Measurements from ENCODE around the gene CYP4V2. TPM values are rescaled to one million over a fixed set of nuclear protein-coding genes. Genes with fewer than 3 reads are reported as not detected.

CYP4V2 gene
- polyA plus RNA-seq, 3 donors: 18.8 to 29.8 (median 22.1) TPM

DNA sequence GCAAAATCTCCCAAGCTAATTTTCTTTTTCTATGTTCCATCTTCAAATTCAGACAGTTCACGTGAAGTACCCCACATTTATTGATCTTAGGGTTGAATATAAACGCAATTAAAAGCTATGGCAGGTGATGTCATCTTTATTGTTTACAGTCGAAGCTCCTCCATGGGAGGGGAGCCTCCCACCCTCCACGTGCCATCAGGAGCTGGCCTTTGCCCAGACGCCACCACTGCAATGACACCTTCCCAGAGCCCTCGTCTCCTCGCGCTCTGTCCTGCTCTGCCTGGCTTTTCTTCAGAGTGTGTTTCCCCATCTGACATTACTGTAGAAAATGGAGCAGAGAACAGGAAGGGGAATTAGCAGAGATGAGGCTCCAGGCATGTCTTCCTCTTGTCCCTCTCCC lies 18.8 kb upstream of the CYP4V2 start:
- no peak for DNase-seq (ENCODE audit: low read depth in 3 of 3, low spot score in 2 of 3)

DNA sequence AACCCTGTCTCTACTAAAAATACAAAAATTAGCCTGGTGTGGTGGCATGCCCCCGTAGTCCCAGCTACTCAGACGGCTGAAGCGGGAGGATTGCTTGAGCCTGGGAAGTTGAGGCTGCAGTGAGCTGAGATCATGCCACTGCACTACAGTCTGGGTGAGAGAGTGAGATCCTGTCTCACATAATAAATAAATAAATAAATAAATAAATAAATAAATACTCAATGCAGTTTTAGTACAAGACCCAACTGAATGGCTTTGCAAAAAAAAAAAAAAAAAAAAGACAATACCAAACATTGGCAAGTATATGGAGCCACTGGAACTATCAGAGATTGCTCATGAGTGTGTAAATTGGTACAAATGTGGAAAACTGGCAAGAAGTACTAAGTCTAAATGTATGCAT lies 3.3 kb upstream of the CYP4V2 start:
- no peak for DNase-seq (ENCODE audit: low read depth in 3 of 3, low spot score in 2 of 3)

DNA sequence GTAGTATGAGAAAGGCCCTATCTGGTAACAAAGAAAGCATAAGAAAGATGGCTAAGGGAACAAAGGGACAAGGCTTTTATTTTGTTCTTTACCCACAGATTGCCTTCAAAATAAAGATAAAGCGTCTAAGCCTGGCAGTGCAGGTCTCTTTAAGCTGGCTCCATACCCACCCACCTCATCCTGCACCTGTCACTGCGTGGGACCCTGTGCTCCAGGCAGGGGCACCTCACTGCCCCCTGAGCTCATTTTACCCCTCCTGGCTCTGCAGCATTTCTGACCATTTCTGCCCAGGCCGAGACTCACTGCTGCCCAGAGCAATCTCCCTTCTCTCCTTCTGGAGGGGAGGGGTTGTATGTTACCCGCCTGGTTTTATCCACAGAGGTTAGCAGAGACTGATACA lies 1.7 kb upstream of the CYP4V2 start:
- DNase-seq (ENCODE audit: low read depth in 3 of 3, low spot score in 2 of 3): no peak

DNA sequence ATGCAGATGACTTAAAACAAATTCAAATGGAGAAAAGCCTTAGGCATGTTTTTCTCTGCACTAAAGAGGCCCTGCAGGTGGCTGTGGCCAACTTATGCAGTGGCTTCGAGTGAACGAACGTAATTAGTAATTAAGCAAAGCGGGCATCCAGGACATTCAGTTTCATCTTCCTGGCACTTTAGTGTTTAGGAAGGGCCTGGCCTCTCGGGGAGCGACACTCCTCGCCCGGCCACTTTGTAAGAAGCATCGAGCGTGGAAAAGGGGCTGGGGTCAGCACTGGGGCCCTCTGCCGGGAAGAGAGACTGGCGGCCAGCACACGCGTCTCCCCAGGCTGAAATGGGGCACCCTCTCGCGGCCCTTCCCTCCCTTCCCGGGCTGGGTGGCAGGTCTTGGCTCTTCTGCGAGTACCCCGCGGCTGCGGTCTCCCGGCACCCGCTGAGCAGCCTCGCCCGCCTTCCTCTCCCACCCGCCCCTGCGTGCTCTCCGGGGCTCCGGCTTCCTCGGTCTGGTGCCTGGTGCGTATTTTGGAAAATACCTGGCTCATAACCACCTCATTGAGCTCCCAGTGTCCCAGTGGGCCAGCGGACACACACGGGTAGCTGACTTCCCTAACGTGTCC lies 677 bp upstream of the CYP4V2 start:
- DNase-seq (ENCODE audit: low read depth in 3 of 3, low spot score in 2 of 3): no peak

DNA sequence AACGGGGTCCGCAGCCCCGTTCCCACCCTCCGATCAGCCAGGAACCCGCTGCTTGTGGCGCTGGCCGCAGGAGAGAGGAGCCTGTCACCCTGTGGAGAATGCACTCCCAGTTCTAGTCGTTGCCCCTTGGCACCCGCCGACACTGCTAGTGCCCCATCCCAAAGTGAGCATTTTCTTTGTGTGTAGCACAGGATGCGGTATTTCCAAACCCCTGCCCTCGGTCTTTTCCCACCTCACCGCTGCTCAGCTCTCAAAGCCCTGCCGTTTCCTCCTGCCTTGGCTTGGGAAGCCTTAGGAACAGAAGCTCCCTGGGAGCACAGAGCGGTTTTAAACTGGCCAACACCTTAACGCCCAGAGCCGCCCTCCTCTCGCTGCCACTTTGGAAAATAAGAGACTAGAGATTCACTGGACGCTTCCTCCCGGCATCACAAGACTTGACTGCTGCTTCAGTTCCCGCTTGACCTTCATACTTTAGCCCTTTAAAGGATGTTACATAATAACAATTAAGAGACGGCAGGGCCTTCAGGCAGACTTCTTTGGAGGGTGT lies 772 bp downstream of the CYP4V2 start:
- DNase-seq (ENCODE audit: low read depth in 3 of 3, low spot score in 2 of 3): peak in 1 of 3 donors; percentile 29

DNA sequence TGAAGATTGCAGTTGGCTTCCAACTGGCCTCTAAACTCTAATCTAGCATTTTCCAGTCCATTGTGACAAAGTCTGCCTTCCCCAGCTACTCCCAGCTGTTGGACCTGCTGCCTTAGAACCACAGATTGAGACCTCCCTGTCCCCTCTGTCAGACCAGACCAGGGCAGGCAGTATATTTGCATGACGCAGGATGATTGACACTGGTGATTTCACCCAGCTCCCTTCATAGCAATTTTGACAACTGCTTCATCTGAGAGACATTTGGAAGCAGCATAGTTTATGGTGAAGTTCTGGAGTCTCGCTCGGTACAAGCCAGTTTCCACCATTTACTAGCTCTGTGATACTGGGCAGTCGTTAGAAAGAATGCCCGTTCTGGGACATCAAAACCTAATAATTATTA lies 2.5 kb downstream of the CYP4V2 start:
- DNase-seq (ENCODE audit: low read depth in 3 of 3, low spot score in 2 of 3): no peak

DNA sequence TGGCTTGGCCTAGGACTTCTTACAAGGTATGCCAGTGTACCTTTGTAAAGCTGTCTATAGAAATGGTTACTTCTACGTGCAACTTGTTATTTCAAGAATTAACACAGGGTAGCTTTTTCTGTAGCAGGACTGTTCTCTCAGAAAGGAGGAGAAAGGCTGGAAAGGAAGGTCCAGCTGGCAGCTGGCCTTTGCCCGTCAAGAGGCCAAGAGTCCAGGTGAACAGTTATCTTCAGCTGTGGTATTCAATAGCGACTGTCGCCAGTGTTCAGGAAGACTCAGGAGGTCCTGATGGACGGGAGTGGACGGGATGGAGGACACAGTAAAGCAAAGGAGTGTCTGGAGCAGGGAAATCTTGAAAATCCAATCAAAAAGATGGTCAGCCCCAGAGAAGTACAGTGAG lies 4.7 kb downstream of the CYP4V2 start:
- DNase-seq (ENCODE audit: low read depth in 3 of 3, low spot score in 2 of 3): no peak

DNA sequence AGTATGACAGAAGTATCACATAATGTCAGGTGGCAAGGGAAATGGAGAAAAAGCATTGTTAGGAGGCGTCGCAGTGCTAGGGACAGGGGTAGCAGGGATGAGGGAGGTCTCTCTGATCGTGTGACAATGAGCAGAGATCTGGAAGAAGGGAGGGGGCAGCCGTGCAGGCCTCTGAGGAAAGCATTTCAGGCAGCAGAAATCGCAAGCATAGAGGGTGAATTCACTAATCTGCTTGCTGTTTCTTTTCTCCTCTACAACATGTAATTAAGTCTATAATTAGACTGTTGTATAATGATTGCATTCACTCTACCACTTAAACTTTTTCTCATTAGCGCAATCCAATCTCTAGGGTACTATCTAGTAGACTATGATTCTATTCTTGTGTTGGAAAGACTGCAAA lies 9.1 kb downstream of the CYP4V2 start:
- DNase-seq (ENCODE audit: low read depth in 3 of 3, low spot score in 2 of 3): no peak

DNA sequence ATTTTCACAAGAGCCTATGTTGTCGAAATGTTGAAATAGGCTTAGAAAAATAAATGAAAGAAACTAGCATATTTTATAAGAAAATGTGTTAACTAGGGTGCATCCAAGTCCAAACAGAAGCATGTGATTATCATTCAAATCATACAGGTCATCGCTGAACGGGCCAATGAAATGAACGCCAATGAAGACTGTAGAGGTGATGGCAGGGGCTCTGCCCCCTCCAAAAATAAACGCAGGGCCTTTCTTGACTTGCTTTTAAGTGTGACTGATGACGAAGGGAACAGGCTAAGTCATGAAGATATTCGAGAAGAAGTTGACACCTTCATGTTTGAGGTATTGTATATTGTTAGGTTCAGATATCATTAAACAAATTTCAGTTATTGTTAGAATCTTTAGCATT lies 9.6 kb downstream of the CYP4V2 start:
- DNase-seq (ENCODE audit: low read depth in 3 of 3, low spot score in 2 of 3): no peak

DNA sequence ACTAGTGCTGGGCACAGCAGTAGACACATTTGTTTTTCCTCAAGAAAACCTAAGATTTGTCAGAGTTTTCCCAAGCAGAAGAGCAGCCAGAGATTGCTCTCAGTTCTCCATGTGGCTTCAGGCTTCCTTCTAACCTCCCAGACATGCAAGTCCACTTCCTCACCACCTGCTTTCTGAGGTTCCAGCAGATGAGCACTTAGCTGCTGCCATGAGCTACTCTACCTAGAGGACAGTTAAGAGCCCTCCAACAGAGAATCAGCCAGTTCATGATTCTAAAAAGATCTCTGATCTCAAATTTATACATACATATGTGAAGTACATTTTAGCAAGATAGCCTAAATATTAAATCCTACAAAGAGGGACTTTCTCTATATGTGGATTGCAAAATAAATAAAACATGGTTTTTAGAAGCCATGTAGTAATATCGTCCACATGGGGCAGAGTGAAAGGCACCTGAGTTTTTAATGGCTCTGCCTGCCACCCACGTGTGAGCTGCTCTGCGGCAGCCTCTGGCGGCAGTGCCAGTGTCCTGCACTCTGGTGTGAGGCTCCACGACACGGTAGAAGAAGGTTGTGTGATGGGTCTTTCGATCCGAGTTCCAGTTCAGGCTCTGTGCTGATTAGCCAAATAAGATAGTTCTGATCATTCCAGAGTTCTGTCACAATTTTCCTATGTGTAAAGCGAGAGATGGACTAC lies 10.3 kb downstream of the CYP4V2 start:
- no peak for DNase-seq (ENCODE audit: low read depth in 3 of 3, low spot score in 2 of 3)

DNA sequence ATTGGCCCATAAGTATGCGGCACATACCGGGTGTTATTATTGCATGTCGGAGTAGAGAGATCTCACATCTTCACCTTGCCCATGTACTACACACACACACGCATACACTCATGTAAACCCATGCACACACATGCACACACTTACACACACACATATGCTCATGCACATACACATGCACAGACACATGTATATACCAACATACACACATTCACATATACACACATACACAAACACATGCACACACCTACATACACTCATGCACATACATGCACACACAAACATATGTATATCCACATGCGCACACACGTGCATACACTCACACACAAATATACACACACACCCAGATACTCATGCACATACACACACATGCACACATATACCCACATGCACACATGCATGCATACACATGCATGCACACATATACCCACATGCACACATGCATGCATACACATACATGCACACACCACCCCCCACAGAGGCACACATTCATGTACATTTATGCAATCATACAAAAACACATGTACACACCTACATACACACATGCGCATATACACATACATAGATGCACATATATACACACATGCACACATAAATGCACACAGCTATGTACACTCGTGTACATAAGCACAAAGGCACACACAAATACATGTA lies 11.2 kb downstream of the CYP4V2 start:
- no peak for DNase-seq (ENCODE audit: low read depth in 3 of 3, low spot score in 2 of 3)

DNA sequence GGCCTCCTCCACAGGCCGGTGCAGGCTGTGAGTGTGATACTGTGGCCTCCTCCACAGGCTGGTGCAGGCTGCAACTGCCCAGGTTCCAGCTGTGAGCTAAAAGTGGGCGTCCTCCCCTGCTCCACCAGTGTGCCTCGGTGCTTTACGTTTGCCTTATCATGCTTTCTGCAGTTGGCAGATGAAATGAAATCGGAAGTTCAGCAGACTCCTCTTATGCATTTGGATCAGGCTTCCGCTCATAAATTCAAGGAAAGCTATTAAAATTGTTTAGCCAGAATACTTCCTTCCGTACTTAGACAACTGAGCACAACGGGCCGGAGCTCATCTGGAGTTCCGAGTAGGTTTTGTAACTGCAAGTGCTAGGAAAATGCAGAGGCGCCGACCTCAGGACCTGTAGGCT lies 12.0 kb downstream of the CYP4V2 start:
- no peak for DNase-seq (ENCODE audit: low read depth in 3 of 3, low spot score in 2 of 3)

DNA sequence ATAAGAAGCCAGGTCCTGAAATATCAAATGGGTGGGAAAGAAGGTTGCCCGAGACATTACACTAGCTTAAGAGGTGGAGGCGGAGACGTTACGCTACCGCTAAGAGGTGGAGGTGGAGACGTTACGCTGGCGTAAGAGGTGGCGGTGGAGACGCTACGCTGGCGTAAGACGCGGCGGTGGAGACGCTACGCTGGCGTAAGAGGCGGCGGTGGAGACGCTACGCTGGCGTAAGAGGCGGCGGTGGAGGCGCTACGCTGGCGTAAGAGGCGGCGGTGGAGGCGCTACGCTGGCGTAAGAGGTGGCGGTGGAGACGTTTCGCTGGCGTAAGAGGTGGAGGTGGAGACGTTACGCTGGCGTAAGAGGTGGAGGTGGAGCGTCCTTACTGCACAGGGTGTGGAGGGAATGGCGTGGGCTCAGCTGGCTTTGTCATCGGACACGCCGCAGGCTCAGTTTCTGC lies 12.8 kb downstream of the CYP4V2 start:
- DNase-seq (ENCODE audit: low read depth in 3 of 3, low spot score in 2 of 3): no peak

DNA sequence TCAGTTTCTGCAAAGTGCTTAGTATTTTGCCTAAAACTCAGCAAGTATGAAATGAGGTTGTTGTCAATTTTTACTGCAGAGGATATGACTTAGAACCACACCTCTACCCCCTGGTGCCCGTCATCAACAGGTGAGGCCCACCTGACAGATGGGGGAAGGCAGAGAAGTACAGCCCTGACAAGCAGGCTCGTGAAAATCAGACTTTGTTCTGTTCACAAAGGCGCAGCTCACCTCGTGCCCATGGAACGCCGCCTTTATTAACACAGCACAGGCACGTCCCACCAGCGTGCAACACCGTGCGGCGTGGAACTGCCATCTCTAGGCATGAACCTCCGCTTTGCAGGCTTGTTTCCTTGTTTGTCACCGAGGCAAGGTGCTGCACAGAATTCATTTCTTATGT lies 13.3 kb downstream of the CYP4V2 start:
- no peak for DNase-seq (ENCODE audit: low read depth in 3 of 3, low spot score in 2 of 3)

DNA sequence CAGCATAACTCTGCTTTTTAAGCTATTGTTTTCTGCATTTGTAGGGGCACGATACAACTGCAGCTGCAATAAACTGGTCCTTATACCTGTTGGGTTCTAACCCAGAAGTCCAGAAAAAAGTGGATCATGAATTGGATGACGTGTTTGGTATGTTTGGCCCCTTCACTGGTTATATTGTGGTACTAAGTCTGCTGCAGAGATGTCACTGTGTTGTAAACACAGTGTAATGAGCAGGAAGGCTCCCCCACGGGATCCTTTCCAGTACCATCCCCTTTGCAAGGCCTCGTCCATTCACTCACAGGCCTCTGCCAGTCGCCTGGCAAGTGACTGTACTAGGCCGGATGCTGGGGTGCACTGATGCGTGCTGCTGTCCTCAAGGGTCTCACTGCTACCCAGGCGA lies 13.8 kb downstream of the CYP4V2 start:
- DNase-seq (ENCODE audit: low read depth in 3 of 3, low spot score in 2 of 3): no peak

DNA sequence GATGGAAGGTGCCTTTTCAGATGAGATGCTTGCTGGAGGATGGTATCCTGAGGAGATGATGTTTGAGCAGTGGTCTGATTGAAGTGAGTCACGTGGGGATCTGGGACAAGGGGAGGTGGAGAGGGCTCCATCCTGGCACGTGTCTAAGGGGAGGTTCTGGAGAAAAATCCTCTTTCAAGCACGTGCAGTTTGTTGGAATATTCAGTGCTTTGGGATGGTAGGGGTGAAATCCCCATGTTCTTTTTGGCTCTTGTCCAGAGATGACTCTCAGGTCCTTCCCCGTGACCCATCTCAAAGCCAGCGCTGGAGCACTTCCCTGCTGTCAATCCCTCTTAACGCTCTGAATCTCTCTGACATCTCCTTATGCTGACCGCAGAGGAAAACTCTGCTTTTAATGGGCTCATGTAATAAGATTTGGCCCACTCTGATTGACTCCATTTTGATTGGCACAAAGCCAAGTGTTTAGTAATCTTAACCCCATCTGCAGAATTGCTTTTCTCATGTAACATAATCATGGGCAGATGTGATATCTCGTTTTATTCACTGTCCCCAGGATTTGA lies 25.2 kb downstream of the CYP4V2 start:
- no peak for DNase-seq (ENCODE audit: low read depth in 3 of 3, low spot score in 2 of 3)

DNA sequence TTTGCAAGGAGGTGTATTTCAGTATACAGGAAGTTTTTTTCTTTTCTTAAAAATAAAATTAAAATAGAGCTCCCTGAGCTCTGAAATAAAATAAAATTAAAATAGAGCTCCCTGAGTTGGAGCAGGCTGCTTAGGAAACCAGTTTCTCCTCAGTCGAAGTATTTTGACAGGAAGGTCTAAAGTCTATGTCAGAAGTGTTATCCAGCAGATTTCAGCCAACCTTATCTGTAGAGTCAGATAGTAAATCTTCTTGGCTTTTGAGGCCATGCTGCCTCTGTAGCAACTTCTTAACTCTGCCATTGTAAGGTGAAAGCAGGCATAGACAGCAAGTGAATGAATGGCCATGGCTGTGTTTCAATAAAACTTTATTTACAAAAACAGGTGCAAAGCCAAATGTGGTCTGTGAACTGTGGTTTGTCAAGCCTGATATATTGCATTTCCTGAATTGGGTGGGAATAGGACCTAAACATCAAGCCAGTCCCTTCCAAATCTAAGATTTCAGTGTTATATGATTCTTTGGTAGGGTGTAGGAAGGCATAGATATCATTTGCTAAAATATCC lies 26.4 kb downstream of the CYP4V2 start:
- DNase-seq (ENCODE audit: low read depth in 3 of 3, low spot score in 2 of 3): no peak

DNA sequence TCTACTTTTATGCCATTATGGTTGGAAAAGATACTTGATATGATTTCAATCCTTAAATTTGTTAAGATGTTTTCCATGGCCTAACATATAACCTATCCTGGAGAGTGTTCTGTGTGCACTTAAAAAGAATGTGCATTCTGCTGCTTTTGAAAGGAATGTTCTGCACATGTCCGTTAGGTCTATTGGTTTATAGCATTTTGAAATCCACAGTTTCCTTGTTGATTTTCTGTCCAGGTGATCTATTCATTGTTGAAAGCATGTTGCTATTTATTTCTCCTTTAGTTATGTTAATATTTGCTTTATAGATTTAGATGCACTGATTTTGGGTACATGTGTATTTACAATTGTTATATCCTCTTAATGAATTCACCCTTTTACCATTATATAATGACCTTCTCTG lies 30.3 kb downstream of the CYP4V2 start:
- no peak for DNase-seq (ENCODE audit: low read depth in 3 of 3, low spot score in 2 of 3)

DNA sequence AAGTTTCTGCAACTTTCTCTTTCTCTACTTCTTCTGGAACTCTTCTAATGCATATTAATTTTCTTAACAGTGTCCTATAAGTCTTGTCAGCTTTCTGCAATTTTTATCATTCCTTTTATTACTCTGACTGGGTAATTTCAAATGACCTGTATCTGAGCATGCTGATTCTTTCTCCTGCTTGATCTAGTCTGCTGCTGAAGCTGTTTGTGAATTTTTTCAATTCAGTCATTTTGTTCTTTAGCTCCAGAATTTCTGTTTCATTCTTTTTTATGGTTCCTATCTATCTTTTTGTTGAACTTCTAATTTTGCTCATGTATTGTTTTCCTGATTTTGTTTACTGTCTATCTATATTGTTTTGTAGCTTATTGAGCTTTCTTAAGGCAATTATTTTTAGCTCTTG lies 34.5 kb downstream of the CYP4V2 start:
- DNase-seq (ENCODE audit: low read depth in 3 of 3, low spot score in 2 of 3): no peak

DNA sequence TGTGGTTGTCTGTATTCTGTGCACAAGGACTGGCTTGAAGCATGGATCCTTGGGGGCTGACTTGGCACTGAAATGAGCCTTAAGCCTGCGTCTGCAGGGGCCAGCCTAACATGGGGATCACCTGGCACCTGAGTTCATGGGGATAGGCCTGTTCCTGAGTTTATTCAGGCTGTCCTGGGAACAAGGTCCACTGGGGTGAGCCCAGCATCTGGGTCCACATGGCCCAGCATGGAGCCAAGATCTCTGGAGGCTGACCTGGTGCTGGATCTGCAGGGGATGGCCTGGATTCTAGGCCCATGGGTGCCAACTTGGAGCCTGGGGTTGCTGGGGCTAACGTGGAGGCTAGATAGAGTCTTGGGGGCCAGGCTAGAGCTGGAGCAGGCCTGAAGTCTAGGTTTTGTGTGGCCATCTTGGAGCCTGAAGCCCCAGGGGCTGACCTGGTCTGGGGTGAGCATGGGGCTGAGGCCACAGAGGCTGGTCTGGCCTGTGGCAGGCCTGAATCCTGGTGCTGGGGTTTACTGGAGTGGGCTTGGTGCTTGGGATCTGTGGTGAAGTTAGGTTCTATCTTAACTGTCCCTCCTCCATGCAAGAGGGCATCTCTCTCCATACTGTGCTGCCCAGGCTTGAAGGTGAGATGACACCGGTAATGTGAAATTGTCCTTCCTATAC lies 35.3 kb downstream of the CYP4V2 start:
- no peak for DNase-seq (ENCODE audit: low read depth in 3 of 3, low spot score in 2 of 3)

DNA sequence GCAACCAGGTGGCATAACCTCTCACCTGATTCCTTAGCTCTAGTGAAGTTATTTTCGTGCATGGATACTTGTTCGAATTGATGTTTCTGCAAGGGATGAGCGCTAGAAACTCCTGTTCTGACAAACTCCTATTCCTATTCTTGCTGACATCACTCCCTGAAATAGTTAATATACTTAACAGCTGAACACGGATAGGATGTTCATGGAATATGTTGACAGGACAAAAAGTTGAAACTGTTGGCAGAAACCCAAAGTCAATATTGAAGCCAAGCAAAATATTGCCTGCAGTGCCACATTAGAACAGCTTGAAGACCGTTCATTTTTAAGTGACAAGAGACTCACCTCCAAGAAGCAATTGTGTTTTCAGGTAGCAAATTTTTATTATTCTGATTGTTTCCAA lies 35.9 kb downstream of the CYP4V2 start, which contains the start of gene KLKB1:
Gene KLKB1 (plus strand): TSS at position 287 of the 400 bp plus-strand sequence. CDS start 689 bp downstream, outside the sequence.
- no peak for DNase-seq (ENCODE audit: low read depth in 3 of 3, low spot score in 2 of 3)

Data from right renal cortex interstitium (tissue), 3 donors.